GM12873 (cell line): ENCODE results near the gene TP73.

Source experiments
- TF ChIP-seq, protein P1 (sequence below): IDR thresholded peaks from 2 replicates; pipeline ENCODE4 v1.5.1; 2012; ENCODE audit warnings: low read depth, mild to moderate bottlenecking, moderate library complexity, low read length, control low read depth; ENCODE audit not compliant: insufficient read depth; ENCODE audit errors: missing control alignments

TP73 gene

DNA sequence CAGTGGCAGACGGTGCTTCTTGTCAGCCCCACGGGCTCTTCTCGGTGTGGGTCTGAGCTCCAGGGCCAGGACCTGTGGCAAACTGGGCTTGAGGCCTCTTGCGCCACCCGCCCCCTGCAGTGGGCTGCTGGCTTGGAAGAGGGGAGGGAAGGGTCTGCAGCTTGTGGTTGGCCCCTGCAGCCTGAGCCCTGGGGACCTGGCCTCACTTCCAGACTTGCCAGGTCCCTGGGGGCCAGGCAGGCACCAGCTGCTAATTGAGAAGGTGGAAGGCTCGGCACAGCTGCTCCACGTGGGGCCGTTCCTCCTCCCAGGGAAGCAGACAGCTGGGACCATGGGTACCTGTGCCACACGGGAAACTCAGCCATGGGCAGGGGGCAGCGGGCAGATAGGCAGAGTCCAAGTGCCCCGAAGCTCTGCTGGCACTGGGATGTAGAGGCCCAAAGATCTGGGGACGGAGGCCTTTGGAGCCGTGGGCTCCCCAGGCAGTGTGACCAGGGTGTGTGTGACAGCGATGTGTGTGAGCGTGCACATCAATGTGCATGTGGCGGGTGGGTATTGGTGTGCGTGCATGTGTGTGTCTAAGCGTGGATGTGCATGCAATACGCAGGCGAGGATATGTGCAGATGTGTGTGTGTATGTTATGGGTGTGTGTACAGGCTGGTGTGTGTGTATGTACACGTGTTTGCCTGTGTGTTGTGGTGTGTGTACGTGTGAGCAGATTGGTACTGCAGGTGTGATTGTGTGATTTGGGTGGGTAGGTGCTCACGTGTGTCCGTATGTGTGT lies 39.3 kb downstream of the TP73 start:
- TF ChIP-seq, protein P1, sequence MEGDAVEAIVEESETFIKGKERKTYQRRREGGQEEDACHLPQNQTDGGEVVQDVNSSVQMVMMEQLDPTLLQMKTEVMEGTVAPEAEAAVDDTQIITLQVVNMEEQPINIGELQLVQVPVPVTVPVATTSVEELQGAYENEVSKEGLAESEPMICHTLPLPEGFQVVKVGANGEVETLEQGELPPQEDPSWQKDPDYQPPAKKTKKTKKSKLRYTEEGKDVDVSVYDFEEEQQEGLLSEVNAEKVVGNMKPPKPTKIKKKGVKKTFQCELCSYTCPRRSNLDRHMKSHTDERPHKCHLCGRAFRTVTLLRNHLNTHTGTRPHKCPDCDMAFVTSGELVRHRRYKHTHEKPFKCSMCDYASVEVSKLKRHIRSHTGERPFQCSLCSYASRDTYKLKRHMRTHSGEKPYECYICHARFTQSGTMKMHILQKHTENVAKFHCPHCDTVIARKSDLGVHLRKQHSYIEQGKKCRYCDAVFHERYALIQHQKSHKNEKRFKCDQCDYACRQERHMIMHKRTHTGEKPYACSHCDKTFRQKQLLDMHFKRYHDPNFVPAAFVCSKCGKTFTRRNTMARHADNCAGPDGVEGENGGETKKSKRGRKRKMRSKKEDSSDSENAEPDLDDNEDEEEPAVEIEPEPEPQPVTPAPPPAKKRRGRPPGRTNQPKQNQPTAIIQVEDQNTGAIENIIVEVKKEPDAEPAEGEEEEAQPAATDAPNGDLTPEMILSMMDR = no peak

DNA sequence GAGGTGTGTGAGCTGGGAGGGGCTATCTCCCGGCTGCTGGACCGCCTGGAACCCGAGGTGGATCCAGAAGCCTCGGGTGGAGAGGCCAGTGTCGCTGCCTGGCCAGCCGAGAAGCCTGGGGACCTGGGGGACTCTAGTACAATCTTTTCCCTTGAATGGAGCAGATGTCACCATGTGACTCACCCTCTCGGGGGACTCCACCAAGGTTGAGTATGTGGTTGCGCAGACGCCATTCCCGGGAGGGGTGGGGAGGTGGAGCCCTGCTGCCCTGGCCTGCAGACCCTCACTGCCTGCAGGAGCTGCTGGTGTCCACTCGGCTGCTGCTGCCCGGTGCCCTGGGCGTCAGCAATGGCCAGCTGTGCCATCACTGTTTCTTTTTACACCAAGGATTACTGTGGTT lies 40.3 kb downstream of the TP73 start:
- TF ChIP-seq, protein P1 = no peak

DNA sequence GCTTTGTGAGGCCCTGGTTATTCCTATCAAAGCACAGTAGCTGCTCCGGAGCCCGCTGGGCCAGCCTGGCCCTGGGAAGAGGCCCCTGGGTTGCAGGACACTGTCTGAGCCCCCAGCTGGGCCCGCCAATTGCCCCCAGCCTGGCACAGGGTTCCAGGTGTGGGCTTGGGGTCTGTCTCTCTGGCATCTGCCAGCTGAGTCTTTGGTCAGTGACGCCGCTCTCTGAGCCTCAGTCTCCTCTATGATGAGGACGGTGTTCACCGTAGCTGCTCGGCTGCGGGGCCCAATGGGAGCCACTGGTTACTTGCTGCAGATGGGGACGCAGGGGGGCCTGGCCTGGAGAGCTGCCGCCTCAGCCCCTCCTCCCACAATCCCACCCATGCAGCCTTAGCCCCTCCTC lies 41.0 kb downstream of the TP73 start:
- TF ChIP-seq, protein P1 = no peak

DNA sequence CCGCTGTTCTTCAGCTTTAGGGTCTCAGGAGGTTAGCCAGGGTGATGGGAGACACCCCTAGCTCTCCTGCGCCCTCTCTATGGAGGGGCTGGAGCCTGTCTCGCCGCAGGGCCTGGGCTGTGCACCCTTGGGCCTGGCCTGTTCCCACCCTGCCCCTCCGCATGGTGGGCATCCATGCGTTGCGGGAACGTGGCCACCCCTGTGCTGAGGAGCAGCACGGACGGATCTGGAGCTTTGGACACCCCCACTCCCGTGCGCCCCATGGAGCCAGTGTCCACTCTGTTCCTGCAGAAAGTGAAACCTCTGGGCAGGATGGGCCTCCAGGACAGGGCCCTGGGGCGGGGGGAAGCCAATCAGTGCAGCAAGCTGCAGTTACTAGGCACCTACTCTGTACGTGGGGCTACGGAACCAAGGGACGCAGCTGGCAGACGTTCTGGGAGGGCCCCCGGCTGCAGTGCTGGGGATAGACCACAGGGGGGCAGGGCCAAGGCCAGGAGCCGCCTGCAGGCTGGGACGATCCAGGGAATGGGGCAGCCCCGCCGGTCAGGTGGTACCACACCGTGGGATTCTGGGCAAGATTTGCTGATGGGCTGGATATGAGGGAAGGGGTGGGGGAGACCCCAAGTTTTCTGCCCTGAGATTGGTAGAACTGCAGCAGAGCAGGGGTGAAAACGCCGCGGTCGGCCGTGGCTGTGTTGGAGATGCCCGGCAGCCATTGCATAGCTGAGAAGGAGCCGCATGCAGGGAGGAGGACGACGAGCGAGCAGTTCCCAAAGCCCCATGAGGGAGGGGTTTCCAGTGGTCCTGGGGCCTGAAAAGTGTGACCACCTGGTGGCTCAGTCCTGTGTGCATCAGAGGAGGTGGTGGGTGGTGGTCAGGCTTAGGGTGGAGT lies 43.3 kb downstream of the TP73 start:
- TF ChIP-seq, protein P1 = peak; percentile 84

DNA sequence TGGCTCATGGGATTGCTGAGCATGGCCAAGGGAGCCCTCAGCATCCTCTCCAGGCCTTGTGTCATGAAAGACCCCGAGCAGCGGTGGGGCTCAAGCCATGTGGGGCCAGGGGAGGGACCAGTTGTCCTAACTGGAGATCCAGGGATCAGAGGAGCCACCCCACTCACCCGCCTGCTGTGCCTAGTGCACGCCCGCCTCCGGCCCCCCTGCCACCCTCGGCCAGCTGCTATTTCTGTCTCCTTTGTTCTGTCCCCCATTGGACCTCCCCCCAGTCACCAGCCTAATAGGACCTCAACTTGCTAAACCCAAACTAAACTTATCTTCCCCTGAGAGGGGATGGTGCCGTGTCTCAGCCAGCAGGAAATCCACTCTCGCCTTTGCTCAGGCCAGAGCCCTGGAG lies 44.4 kb downstream of the TP73 start:
- TF ChIP-seq, protein P1 = no peak

DNA sequence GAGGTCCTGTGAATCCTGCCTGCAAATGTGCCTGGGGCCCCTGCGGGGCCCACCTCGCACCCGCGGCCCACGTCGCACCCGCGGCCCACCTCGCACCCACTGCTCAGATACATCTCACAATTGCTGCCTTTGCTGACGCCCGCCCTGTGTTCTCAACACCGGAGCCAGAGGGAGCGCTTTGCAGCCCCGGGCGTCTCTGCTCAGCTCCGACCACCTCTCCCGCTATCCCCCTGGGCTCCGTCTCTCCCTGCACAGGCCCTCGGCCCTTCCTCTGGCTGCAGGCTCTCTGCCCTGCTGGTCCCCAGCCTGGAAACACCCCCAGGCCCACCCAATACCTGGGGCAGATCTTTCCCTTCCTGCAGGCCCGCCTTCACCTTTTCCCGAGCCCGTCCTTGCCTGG lies 44.8 kb downstream of the TP73 start:
- TF ChIP-seq, protein P1 = no peak

DNA sequence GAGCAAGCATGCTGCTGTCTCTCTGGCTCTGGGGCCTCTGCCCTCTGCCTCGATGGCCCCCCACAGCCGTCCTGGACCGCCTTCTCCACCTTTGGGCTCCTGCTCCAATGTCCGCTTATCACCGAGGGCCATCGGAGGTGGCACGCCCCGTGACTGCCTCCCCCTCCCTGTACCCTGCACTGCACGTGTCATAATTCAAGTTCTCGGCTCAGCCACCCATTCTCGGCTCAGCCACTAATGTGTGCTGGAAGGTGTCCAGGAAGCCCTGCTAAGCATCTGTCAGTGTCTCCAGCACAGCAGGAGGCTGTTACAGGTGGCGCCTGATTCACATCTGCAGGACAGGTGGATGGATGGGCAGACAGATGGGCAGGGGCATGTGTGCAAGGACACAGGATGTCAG lies 45.5 kb downstream of the TP73 start:
- TF ChIP-seq, protein P1 = no peak
